Activated T-cell treated with anti-CD3 and anti-CD28 coated beads, Interleukin-2, amount 50 U/mL, for 72 hours (primary cell): ENCODE data around the gene CFAP99. TPM values are rescaled to one million over a fixed set of nuclear protein-coding genes. Genes with fewer than 3 reads are reported as not detected.

Experiments used
- ATAC-seq, 2 donors: fragments of 150-1000 bp; cut with Tn5 transposase; replicated peaks in 1 of 2; 2 replicates each; pipeline ENCODE4 v1.10.0; 2021; ENCODE audit warnings: moderate library complexity in 2 of 2, mild to moderate bottlenecking in 1 of 2
- DNase-seq, 2 donors: peaks; one replicate each; pipeline ENCODE4 v3.0.0; 2021 to 2022; ENCODE audit warnings: mixed read lengths in 1 of 2
- H3K27ac Mint-ChIP-seq: one replicate; pipeline ENCODE4 v1.8.0; 2022; ENCODE audit warnings: mild to moderate bottlenecking, moderate library complexity, mixed read lengths
- H3K27me3 Mint-ChIP-seq: one replicate; pipeline ENCODE4 v1.8.0; 2022; ENCODE audit warnings: low read depth, mixed read lengths
- H3K36me3 Mint-ChIP-seq, 2 donors: one replicate each; pipeline ENCODE4 v1.8.0; 2022; ENCODE audit warnings: mixed read lengths in 2 of 2, mild to moderate bottlenecking in 1 of 2; ENCODE audit not compliant: insufficient read depth in 2 of 2
- H3K4me1 Mint-ChIP-seq: one replicate; pipeline ENCODE4 v1.8.0; 2022; ENCODE audit warnings: low read depth, mixed read lengths
- H3K4me3 Mint-ChIP-seq, 2 donors: one replicate each; pipeline ENCODE4 v1.8.0; 2022; ENCODE audit warnings: mild to moderate bottlenecking in 2 of 2, mixed read lengths in 2 of 2, moderate library complexity in 2 of 2
- H3K9me3 Mint-ChIP-seq, 2 donors: one replicate each; pipeline ENCODE4 v1.8.0; 2022; ENCODE audit warnings: mixed read lengths in 2 of 2
- total RNA-seq, 2 donors: library from RNA; stranded (reverse); gene quantifications; one replicate each; pipeline ENCODE4 v1.2.3, GENCODE V29; 2022

The CFAP99 gene
- total RNA-seq, 2 donors from 2014 or later = not detected

DNA sequence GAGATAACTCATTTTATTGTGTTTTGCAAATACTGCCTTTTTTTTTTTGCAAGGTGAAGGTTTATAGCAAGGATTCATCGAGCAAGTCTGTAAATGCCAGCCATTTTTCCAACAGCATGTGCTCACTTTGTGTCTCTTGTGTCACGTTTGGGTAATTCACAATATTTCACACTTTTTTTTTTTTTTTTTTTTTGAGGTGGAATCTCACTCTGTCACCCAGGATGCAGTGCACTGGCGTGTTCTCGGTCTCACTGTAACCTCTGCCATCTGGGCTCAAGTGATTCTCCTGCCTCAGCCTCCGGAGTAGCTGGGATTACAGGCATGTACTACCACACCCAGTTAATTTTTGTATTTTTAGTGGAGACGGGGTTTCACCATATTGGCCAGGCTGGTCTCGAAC, 52.0 kb downstream of the CFAP99 start:
- no peak for DNase-seq
- peak overlapping the region; percentile 91 for H3K27ac Mint-ChIP-seq
- H3K36me3 Mint-ChIP-seq = peaks cover 10 to 36% of the 10 kb centered on the region in 2 donors
- ATAC-seq = no peak
- no peaks in the 10 kb centered on the region for H3K27me3 Mint-ChIP-seq
- H3K4me1 Mint-ChIP-seq = peaks cover 65% of the 10 kb centered on the region
- no peaks in the 10 kb centered on the region for H3K9me3 Mint-ChIP-seq
- peak overlapping the region; percentile 91 to 94 for H3K4me3 Mint-ChIP-seq

DNA sequence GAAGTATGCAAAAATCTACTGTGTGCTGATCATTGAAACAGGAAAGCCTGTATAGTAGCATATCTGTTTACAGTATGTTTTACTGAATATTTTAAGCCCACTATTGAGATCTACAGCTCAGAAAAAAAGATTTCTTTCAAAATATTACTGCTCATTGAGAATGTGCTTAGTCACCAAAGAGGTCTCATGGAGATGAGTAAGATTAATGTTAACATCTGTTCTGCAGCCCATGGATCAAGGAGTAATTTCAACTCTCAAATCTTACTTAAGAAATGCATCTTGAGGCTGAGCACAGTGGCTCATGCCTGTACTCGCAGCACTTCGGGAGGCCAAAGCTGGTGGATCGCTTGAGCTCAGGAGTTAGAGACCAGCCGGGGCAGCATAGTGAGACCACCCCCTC, 53.4 kb downstream of the CFAP99 start:
- peak overlapping the region in 1 of 2 donors; percentile 91 for H3K4me3 Mint-ChIP-seq
- no peak for DNase-seq
- no peaks in the 10 kb centered on the region for H3K27me3 Mint-ChIP-seq
- H3K9me3 Mint-ChIP-seq = no peaks in the 10 kb centered on the region
- peaks cover 71% of the 10 kb centered on the region for H3K4me1 Mint-ChIP-seq
- peak overlapping the region; percentile 91 for H3K27ac Mint-ChIP-seq
- ATAC-seq = no peak
- peaks cover 13 to 45% of the 10 kb centered on the region in 2 donors for H3K36me3 Mint-ChIP-seq

DNA sequence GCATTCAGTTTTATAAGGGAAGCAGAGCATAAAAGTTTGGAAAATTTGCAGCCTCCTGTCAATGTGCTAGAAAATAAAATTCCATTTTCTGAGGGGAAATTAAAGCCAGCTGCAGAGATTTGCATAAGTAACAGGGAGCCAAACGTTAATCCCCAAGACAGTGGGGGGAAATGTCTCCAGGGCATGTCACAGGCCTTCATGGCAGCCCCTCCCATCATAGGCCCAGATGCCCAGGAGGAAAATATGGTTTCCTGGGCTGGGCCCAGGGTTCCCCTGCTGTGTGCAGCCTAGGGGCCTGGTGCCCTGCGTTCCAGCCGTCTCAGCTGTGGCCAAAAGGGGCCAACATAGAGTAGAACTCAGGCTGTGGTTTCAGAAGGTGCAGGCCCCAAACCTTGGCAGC, 59.5 kb downstream of the CFAP99 start:
- Mint-ChIP-seq H3K36me3 (peaks cover 6 to 22% of the 10 kb centered on the region in 2 donors), H3K4me1 (peaks cover 88% of the 10 kb centered on the region), H3K27me3 (no peaks in the 10 kb centered on the region), H3K9me3 (no peaks in the 10 kb centered on the region), H3K4me3 (peak overlapping the region in 1 of 2 donors; percentile 6), H3K27ac (peak overlapping the region; percentile 45)
- ATAC-seq (no peak), DNase-seq (no peak)

DNA sequence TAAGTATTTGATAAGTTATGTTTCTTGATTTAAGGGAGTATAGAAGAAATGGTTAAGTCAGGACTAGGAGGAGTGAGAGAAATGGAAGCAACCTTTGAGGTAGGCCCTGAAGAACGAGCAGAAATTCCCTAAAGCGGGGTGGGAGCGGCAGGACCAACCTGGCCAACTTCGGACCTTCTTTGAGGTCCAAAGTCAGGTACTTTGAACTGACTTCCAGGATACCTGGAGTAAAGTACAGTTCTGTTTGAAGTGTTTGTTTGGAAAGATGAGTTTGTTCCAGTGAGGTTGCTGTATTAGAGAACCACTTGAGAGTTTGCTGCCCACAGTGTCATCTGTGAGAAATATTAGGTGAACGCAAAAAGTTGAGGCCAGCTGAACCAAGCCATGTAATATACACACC, 61.9 kb downstream of the CFAP99 start:
- Mint-ChIP-seq H3K4me3 (peak overlapping the region; percentile 15 to 27), H3K9me3 (no peaks in the 10 kb centered on the region), H3K36me3 (peaks cover 5 to 17% of the 10 kb centered on the region in 2 donors), H3K4me1 (peaks cover 95% of the 10 kb centered on the region), H3K27ac (peak overlapping the region; percentile 63), H3K27me3 (no peaks in the 10 kb centered on the region)
- DNase-seq (no peak), ATAC-seq (no peak)

DNA sequence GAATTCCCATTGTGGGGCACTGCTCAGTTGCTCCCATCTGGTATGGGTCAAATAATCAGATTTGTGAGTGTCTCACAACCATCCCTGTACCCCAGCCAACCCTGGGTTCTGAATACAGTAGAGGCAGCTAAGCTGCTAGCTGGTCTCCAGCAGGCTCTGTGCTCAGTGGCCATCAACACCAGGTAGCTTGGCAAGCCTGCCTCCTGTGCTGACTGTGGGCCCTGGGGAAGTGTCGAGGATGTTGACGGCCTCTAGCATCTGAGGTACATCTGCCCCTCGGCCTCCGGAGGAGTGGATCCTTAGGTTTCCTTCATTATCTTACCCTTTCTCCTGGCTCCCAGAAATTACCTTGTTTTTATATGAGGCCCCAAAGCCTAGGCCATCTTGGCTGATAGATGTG, 63.4 kb downstream of the CFAP99 start:
- H3K27me3 Mint-ChIP-seq = no peaks in the 10 kb centered on the region
- peak overlapping the region; percentile 95 for H3K27ac Mint-ChIP-seq
- ATAC-seq = no peak
- H3K9me3 Mint-ChIP-seq = no peaks in the 10 kb centered on the region
- H3K4me1 Mint-ChIP-seq = peaks cover 96% of the 10 kb centered on the region
- H3K36me3 Mint-ChIP-seq = peaks cover 0 to 7% of the 10 kb centered on the region in 2 donors
- peak overlapping the region; percentile 61 to 77 for H3K4me3 Mint-ChIP-seq
- no peak for DNase-seq

DNA sequence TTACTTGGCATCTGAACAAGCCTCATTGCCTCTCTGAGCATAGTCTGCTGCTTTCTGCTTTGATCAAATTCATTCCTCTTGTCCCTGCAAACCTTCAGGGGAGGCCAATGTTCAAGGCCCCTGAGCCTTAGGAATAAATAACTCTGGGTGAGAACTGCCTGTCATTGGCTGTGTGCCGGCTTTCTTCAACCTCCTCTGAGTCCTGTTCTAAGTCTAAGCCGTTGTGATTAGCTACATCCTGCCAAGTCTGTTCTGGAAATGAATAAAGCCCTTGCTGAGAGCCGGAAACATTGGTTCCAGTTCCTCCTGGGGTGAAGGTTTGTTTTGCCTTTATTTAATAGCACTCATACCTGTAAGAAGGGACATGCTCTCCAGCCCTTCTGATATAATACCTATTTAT, 63.9 kb downstream of the CFAP99 start:
- Mint-ChIP-seq H3K27ac (peak overlapping the region; percentile 95), H3K27me3 (no peaks in the 10 kb centered on the region), H3K9me3 (no peaks in the 10 kb centered on the region), H3K4me3 (peak overlapping the region; percentile 61 to 77), H3K4me1 (peaks cover 95% of the 10 kb centered on the region), H3K36me3 (peaks cover 0 to 7% of the 10 kb centered on the region in 2 donors)
- DNase-seq = peak in 1 of 2 donors; percentile 33
- peak; percentile 55 to 69 for ATAC-seq

DNA sequence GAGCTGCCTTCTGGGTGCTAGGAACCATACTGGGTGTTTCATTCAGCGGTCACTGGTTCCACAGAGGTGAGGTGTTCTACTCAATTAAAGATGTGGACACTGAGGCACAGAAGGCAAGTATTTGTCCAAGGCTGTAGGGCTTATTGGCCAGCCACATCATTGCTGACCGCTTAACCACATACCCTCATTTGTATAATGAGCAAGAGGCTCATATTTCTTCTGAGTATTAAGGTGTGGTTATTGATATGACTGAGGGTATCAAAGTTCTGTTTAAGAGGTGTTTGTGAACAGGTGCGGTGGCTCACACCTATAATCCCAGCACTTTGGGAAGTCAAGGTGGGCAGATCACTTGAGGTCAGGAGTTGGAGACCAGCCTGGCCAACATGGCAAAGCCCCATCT, 64.5 kb downstream of the CFAP99 start:
- H3K27ac Mint-ChIP-seq = peak overlapping the region; percentile 95
- peaks cover 95% of the 10 kb centered on the region for H3K4me1 Mint-ChIP-seq
- no peaks in the 10 kb centered on the region for H3K27me3 Mint-ChIP-seq
- peaks cover under 1 to 4% of the 10 kb centered on the region in 2 donors for H3K36me3 Mint-ChIP-seq
- no peak for ATAC-seq
- H3K4me3 Mint-ChIP-seq = peak overlapping the region; percentile 11 to 77
- H3K9me3 Mint-ChIP-seq = no peaks in the 10 kb centered on the region
- no peak for DNase-seq

DNA sequence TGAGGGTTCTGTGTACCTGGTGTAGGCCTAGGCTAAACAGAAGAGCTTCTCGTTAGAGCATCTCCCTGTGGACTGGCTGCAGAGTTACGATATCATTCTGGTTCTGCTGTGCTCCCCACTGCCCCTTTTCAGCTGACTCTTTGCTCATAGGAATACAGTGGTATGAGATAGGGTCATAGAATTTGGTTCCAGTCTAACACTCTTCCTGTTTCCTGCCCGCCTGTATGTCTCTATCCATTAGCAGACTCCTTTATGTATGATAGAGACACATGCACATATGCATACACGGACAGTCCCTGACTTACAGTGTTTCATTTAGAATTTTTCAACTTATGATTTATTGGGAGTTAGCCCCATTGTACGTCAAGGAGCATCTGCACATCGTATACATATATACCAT, 65.4 kb downstream of the CFAP99 start:
- Mint-ChIP-seq H3K27ac (peak overlapping the region; percentile 31), H3K4me3 (peak overlapping the region; percentile 37 to 76), H3K4me1 (peaks cover 88% of the 10 kb centered on the region), H3K9me3 (no peaks in the 10 kb centered on the region), H3K27me3 (no peaks in the 10 kb centered on the region), H3K36me3 (peaks cover 2 to 4% of the 10 kb centered on the region in 2 donors)
- no peak for ATAC-seq
- no peak for DNase-seq

DNA sequence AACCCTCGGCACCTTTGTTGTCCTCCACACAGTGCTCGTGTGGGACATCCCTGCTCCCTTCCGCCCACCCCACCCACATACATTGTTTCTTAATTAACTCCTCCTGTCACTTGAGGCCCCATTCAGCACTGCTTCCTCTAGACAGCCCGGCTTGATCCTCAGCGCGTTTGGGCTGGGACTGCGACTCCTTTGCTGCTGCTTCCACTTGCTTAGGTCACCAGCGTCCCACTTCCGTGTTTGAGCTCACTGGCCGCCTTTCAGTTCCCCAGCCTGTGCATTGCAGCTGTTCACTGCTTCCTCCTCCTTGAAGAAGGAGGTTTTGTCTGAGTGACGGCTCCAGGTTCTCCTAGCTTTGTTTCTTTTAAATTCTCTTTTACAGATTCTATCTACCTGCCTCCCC, 66.2 kb downstream of the CFAP99 start:
- peak; percentile 59 to 67 for DNase-seq
- Mint-ChIP-seq H3K9me3 (no peaks in the 10 kb centered on the region), H3K27ac (peak overlapping the region; percentile 68), H3K4me1 (peaks cover 87% of the 10 kb centered on the region), H3K27me3 (no peaks in the 10 kb centered on the region), H3K36me3 (peaks cover 2 to 8% of the 10 kb centered on the region in 2 donors), H3K4me3 (peak overlapping the region; percentile 76 to 78)
- ATAC-seq = peak; percentile 72 to 74

DNA sequence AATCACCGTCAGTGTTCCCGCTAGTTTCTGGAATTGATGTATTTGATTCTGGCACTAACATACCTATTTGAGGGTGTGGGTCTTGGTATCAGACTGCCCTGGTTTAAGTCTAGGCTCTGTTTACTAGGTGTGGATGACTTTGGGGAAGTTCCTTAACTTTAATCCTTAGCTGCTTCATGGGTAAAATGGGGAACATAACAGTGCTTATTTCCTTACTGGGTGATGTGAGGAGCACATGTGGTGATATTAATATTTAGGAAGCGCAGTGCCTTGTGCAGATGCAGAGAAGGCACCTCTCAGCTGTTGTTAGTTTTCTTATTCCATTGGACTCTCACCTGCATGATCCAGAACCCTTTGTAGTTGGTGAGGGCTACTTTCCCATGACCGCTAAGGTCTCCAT, 67.2 kb downstream of the CFAP99 start:
- Mint-ChIP-seq H3K9me3 (peaks cover 0 to 1% of the 10 kb centered on the region in 2 donors), H3K27ac (peak overlapping the region; percentile 68), H3K4me3 (peak overlapping the region; percentile 14 to 44), H3K4me1 (peaks cover 87% of the 10 kb centered on the region), H3K27me3 (no peaks in the 10 kb centered on the region), H3K36me3 (peaks cover 5 to 18% of the 10 kb centered on the region in 2 donors)
- DNase-seq (no peak), ATAC-seq (no peak)

DNA sequence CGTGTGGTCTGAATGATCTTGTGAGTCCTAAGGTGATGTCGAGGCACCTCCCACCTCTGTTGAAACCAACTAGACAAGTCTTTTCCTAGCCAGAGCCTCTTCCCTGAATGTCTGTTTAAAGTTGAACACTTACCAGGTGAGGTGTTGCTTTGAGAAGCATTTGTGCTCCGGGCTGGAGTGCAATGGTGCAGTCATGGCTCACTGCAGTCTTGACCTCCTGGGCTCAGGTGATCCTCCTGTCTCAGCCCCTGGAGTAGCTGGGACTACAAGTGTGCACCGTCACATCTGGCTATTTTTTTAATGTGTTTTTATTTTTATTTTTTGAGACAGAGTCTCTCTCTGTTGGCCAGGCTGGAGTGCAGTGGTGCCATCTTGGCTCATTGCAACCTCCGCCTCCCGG, 68.2 kb downstream of the CFAP99 start:
- Mint-ChIP-seq H3K9me3 (peaks cover 0 to 1% of the 10 kb centered on the region in 2 donors), H3K36me3 (peaks cover 5 to 21% of the 10 kb centered on the region in 2 donors), H3K27ac (peak overlapping the region; percentile 25), H3K4me1 (peaks cover 79% of the 10 kb centered on the region), H3K27me3 (no peaks in the 10 kb centered on the region), H3K4me3 (peak overlapping the region in 1 of 2 donors; percentile 4)
- DNase-seq (no peak), ATAC-seq (no peak)

DNA sequence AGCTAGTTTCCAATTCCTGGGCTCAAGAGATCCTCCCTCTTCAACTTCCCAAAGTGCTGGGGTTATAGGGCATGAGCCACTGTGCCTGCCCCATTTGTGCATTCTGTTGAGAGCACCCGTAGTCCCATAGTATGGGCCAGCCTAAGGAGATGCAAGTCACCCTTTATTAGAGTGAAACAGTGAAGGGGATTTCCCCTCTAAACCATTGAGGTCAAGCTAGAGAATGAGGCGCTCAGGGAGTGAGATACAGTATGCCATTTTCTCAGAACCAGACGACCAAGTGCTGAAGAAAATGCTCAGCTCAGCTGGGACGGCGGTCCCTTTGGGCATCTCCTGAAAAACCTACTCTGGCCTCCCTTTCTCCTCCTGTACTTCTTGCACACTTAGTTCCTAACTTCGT, 68.9 kb downstream of the CFAP99 start:
- Mint-ChIP-seq H3K4me1 (peaks cover 73% of the 10 kb centered on the region), H3K9me3 (peaks cover 0 to 1% of the 10 kb centered on the region in 2 donors), H3K36me3 (peaks cover 5 to 22% of the 10 kb centered on the region in 2 donors)

DNA sequence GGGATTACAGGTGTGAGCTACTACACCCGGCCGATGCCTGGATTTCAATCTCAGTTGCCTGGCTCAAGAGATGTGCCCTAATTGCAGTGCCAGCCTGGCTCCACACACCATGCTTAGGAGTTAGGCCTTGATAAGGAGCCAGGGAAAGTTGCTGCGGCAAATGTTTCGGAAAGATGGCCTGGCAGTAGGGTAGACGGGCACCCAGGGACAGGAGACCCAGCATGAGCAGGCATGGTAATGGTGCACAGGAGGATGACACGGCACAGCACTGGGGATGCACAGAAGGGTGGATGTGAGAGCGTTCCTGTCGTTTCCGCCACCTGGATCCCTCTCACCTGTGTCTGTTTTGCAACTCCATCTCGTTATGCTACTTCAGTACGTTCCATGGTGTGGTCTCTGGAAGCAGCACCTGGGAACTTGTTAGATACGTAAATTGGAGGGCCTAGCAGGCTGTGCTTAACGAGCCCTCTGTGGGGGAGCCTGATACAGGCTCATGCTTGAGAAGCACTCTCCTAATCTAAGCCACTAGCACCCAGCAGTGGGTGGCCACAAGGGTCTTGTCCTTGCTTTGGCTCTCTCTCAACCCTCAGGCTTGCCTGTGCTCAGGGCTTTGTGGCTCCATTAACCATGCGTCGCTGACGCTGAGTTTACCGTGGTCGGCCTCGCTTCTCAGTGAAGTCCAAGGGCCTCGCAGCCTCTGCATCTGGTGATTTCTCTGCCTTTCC, 70.5 kb downstream of the CFAP99 start:
- Mint-ChIP-seq H3K27ac (peak overlapping the region; percentile 98), H3K36me3 (peaks cover 12 to 25% of the 10 kb centered on the region in 2 donors), H3K4me1 (peaks cover 60% of the 10 kb centered on the region), H3K4me3 (peak overlapping the region in 1 of 2 donors; percentile 39), H3K27me3 (no peaks in the 10 kb centered on the region), H3K9me3 (peaks cover 0 to 1% of the 10 kb centered on the region in 2 donors)
- no peak for ATAC-seq
- DNase-seq = no peak

More for the DNA sequence above, 68.9 kb downstream of the CFAP99 start:
- no peaks in the 10 kb centered on the region for H3K27me3 Mint-ChIP-seq
- peak overlapping the region; percentile 17 to 22 for H3K4me3 Mint-ChIP-seq
- H3K27ac Mint-ChIP-seq = peak overlapping the region; percentile 76
- ATAC-seq (peak; percentile 45 to 49), DNase-seq (no peak)
